Vagina (tissue), 2 donors: Measurements from ENCODE around the gene TASP1.

ENCODE experiments used
- POLR2A ChIP-seq, 2 donors: fragments of 450-650 bp; IDR thresholded peaks; one replicate each; pipeline ENCODE4 v1.6.1; 2017; ENCODE audit warnings: antibody characterized with exemption in 2 of 2, mild to moderate bottlenecking in 2 of 2, moderate library complexity in 2 of 2
- POLR2AphosphoS5 ChIP-seq, 2 donors: sonication (generic); formaldehyde crosslinking; IDR thresholded peaks; one replicate each; pipeline ENCODE4 v1.9.0; 2017; ENCODE audit warnings: antibody characterized with exemption in 2 of 2, mild to moderate bottlenecking in 2 of 2, low read depth in 1 of 2; ENCODE audit not compliant: insufficient read depth in 1 of 2
- TF ChIP-seq, protein P1 (sequence below), 3 experiments: fragments of 450-650 bp in 2 of 3; fragments of 200-600 bp in 1 of 3; sonication (generic) in 1 of 3; IDR thresholded peaks; one replicate each; pipeline ENCODE4 v1.5.1; 2017 to 2019; ENCODE audit warnings: antibody characterized with exemption in 3 of 3, mild to moderate bottlenecking in 2 of 3, moderate library complexity in 2 of 3

DNA sequence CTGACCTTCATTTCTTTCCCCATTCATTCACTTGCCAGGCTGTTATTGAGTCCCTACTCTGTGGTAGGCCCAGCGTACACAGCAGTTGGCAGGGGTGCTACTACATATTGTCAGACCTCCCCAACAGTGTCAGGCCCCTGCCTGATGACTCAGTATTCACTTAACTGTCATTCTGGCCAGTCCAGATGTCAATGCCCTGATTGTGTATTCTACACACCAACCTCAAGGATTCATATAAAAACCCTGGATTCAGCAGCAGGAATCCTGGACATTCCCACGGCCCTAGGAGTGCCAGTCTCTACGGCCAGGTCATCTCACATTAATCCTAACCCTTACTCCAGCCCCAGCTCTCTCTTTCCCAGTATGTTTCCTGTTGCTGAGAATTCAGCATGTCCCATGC lies 151.5 kb downstream of the TASP1 start:
- TF ChIP-seq POLR2A (IDR thresholded peaks at IDR 0.05): no peak
- TF ChIP-seq, protein P1, sequence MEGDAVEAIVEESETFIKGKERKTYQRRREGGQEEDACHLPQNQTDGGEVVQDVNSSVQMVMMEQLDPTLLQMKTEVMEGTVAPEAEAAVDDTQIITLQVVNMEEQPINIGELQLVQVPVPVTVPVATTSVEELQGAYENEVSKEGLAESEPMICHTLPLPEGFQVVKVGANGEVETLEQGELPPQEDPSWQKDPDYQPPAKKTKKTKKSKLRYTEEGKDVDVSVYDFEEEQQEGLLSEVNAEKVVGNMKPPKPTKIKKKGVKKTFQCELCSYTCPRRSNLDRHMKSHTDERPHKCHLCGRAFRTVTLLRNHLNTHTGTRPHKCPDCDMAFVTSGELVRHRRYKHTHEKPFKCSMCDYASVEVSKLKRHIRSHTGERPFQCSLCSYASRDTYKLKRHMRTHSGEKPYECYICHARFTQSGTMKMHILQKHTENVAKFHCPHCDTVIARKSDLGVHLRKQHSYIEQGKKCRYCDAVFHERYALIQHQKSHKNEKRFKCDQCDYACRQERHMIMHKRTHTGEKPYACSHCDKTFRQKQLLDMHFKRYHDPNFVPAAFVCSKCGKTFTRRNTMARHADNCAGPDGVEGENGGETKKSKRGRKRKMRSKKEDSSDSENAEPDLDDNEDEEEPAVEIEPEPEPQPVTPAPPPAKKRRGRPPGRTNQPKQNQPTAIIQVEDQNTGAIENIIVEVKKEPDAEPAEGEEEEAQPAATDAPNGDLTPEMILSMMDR (IDR thresholded peaks at IDR 0.05): no peak
- no peak for TF ChIP-seq POLR2AphosphoS5 (IDR thresholded peaks at IDR 0.05; ENCODE audit: insufficient read depth in 1 of 2, low read depth in 1 of 2)
